Renal cortex interstitium (tissue), 15 donors: ENCODE results near the gene ILKAP. TPM values are rescaled to one million over a fixed set of nuclear protein-coding genes. Genes with fewer than 3 reads are reported as not detected.

Experiments used
- DNase-seq, 11 donors: peaks; one replicate each; pipeline ENCODE4 v3.0.0-alpha.2; 2013; ENCODE audit warnings: low read depth in 9 of 11, low spot score in 4 of 11; ENCODE audit errors: extremely low read depth in 1 of 11
- long read RNA-seq, 16 experiments: transcript quantifications; one replicate each; lab custom pipeline, GENCODE V29; 2026
- polyA plus RNA-seq, 3 donors: library from polyadenylated mRNA; unstranded; fragments of 120-200 nt; gene quantifications; one replicate each; pipeline ENCODE4 v1.2.1, GENCODE V29; 2013; ENCODE audit not compliant: insufficient read length in 3 of 3

ILKAP gene, protein sequence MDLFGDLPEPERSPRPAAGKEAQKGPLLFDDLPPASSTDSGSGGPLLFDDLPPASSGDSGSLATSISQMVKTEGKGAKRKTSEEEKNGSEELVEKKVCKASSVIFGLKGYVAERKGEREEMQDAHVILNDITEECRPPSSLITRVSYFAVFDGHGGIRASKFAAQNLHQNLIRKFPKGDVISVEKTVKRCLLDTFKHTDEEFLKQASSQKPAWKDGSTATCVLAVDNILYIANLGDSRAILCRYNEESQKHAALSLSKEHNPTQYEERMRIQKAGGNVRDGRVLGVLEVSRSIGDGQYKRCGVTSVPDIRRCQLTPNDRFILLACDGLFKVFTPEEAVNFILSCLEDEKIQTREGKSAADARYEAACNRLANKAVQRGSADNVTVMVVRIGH
- 10 to 100 TPM; 42.5 to 53.3 (median 47.0) TPM for polyA plus RNA-seq
- long read RNA-seq, donor 1, transcript ILKAP-201 (12 exons, 1,490 nt): major isoform, 7 of 11 reads
- long read RNA-seq, donor 1, partial matches to known transcripts: 0 of 11 reads
- long read RNA-seq, donor 1, other reads (novel, unspliced or antisense): 0 of 11 reads
- long read RNA-seq, donor 2, transcript ILKAP-201 (12 exons, 1,490 nt): major isoform, 10 of 11 reads
- long read RNA-seq, donor 2, partial matches to known transcripts: 0 of 11 reads
- long read RNA-seq, donor 2, other reads (novel, unspliced or antisense): 0 of 11 reads
- long read RNA-seq, donor 3, transcript ILKAP-201 (12 exons, 1,490 nt): major isoform, 10 of 13 reads
- long read RNA-seq, donor 3, partial matches to known transcripts: 0 of 13 reads
- long read RNA-seq, donor 3, other reads (novel, unspliced or antisense): 0 of 13 reads
- long read RNA-seq, donor 4, transcript ILKAP-201 (12 exons, 1,490 nt): major isoform, 14 of 23 reads
- long read RNA-seq, donor 4, partial matches to known transcripts: 7 of 23 reads
- long read RNA-seq, donor 4, other reads (novel, unspliced or antisense): 0 of 23 reads
- long read RNA-seq, donor 5: 0 reads
- long read RNA-seq, donor 6, transcript ILKAP-201 (12 exons, 1,490 nt): major isoform, 9 of 12 reads
- long read RNA-seq, donor 6, partial matches to known transcripts: 0 of 12 reads
- long read RNA-seq, donor 6, other reads (novel, unspliced or antisense): 0 of 12 reads
- long read RNA-seq, donor 7, transcript ILKAP-201 (12 exons, 1,490 nt): major isoform, 16 of 47 reads
- long read RNA-seq, donor 7, partial matches to known transcripts: 29 of 47 reads
- long read RNA-seq, donor 7, other reads (novel, unspliced or antisense): 0 of 47 reads
- long read RNA-seq, donor 8, transcript ILKAP-201 (12 exons, 1,490 nt): major isoform, 22 of 56 reads
- long read RNA-seq, donor 8, partial matches to known transcripts: 27 of 56 reads
- long read RNA-seq, donor 8, other reads (novel, unspliced or antisense): 0 of 56 reads
- long read RNA-seq, donor 9, transcript ILKAP-201 (12 exons, 1,490 nt): major isoform, 9 of 11 reads
- long read RNA-seq, donor 9, partial matches to known transcripts: 0 of 11 reads
- long read RNA-seq, donor 9, other reads (novel, unspliced or antisense): 0 of 11 reads
- long read RNA-seq, donor 10, transcript ILKAP-201 (12 exons, 1,490 nt): major isoform, 16 of 17 reads
- long read RNA-seq, donor 10, partial matches to known transcripts: 0 of 17 reads
- long read RNA-seq, donor 10, other reads (novel, unspliced or antisense): 0 of 17 reads
- long read RNA-seq, donor 11, transcript ILKAP-201 (12 exons, 1,490 nt): major isoform, 8 of 9 reads
- long read RNA-seq, donor 11, partial matches to known transcripts: 0 of 9 reads
- long read RNA-seq, donor 11, other reads (novel, unspliced or antisense): 0 of 9 reads
- long read RNA-seq, donor 12, transcript ILKAP-201 (12 exons, 1,490 nt): major isoform, 5 of 7 reads
- long read RNA-seq, donor 12, partial matches to known transcripts: 0 of 7 reads
- long read RNA-seq, donor 12, other reads (novel, unspliced or antisense): 0 of 7 reads
- long read RNA-seq, donor 13, transcript ILKAP-201 (12 exons, 1,490 nt): major isoform, 15 of 20 reads
- long read RNA-seq, donor 13, partial matches to known transcripts: 0 of 20 reads
- long read RNA-seq, donor 13, other reads (novel, unspliced or antisense): 0 of 20 reads
- long read RNA-seq, donor 14, transcript ILKAP-201 (12 exons, 1,490 nt): major isoform, 13 of 14 reads
- long read RNA-seq, donor 14, partial matches to known transcripts: 0 of 14 reads
- long read RNA-seq, donor 14, other reads (novel, unspliced or antisense): 0 of 14 reads
- long read RNA-seq, donor 15, partial matches to known transcripts: 0 of 3 reads
- long read RNA-seq, donor 15, other reads (novel, unspliced or antisense): 0 of 3 reads
- long read RNA-seq, donor 16, transcript ILKAP-201 (12 exons, 1,490 nt): major isoform, 34 of 41 reads
- long read RNA-seq, donor 16, partial matches to known transcripts: 0 of 41 reads
- long read RNA-seq, donor 16, other reads (novel, unspliced or antisense): 5 of 41 reads

DNA sequence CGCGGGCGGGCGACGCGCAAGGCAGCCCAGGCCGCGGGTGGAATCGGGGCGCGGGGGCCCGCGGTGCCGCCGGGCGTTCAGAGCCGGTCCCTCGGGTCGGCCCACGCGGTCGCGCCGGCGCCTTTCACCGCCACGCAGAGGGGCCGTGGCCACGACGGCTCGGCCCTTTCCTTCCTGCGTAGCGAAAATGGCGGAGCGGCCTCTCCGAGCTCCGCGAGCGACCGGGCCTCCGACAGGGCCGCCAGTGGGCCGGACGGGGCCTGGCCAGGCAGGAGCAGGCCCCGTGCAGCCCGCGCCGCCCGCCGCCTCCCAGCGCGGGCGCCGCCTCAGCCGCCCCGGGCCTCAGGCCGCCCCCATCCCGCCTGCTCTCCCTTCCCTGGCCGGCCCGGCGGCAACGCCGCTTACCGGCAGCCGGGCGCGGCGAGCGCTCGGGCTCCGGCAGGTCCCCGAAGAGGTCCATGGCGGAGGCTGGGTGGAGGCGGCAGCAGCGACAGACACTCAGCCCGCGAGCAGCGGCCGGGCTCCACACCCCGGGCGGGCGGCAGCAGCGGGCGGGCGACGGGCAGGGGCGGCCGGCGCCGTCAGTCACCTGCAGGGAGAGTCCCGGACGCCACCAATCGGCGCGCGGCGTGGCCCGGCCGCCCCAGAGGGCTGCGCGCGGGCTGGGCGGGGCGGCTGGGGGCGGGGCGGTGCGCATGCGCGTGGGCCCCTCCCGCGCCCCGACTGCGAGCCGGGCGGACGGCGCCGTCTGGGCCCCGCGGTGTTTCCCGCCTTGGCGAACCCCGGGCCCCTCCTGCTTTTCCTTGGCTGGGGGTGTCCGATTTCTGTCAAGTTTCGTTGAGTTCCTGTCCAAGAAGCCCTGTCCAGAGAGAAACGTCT lies at the start of gene ILKAP:
Gene ILKAP (minus strand): TSS at position 602 of the 879 bp plus-strand sequence. CDS start 142 bp downstream, at position 460.
- DNase-seq: peak in 10 of 11 donors; percentile 48 to 85 (median 79)

DNA sequence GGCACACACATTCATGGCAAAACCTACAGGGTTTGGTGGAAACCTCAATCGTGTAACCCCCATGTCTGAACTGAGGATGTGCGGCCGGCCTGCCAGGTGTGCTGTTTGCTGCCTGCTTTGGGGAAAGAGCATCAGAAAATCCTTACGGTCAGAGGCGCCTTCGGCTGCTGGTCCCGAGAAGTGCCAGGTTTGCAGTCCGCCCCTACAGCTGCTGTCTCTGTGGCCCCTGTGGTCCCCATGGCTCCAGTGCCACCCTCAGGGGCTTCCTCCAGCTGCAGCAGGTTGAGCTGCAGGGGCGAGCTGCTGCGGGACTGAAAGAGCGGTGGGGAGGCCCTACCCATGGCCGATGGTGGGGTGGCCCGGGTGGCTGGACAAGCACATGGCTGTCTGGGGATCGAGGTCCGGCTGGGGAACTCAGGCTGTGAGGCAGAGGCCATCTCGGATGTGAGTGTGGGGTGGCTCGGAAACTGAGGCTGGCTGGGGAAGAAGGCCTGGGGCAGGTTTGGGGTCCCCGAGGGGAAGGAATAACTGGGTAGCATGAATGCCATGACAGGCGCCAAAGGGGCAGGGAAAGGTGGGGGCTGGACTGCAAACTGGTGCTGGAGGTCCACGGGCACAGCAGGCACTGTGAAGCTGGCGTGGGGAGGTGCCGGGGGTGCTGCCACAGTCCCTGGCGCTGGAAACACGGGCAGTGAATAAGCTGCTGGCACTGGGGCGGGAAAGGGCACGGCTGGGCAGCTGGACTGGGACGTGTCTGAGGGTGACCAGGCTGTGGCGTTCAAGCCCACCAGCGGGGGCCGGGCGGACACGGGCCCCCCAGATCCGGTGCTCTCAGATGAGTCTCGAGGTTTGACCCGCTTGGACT lies 49.5 kb upstream of the ILKAP start:
- DNase-seq: no peak

DNA sequence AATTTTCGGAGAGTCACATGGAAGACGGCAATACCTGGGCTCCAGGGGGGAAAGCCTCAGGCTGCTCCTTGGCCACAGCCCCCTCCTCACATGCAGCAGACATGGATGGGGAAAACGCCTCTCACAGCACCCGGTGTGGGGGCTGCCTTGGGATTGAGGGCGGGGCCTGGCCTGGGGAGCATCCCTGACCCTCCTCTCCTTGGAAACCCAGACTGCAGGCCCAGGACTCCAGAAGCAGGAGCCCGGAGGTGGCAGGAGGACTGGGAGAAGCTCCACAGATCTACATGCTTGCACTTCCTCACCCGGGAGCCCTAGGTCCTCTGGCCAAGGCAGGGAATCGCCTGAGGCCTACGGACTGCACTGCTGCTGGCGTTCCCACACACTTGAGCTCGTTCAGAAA lies 48.5 kb upstream of the ILKAP start:
- no peak for DNase-seq

DNA sequence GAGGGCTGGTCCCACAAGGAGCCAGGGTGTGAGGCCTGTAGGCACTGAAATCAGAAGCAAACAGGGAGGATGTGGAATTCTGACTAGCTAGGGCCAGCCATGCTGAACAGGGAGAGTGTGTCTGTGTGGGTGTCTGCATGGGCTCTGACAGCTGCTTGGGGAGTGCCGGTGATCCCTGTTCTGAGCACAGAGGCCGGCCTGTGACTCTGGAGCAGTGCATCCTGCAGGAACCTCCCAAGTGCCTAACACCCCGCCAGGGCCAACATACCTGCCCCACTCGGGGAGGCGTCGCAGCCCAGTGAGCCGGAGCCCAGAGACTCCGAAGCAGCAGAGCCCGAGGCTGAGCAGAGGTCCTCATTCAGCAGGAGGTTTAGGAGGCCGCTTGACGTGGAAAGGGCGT lies 47.8 kb upstream of the ILKAP start:
- no peak for DNase-seq

DNA sequence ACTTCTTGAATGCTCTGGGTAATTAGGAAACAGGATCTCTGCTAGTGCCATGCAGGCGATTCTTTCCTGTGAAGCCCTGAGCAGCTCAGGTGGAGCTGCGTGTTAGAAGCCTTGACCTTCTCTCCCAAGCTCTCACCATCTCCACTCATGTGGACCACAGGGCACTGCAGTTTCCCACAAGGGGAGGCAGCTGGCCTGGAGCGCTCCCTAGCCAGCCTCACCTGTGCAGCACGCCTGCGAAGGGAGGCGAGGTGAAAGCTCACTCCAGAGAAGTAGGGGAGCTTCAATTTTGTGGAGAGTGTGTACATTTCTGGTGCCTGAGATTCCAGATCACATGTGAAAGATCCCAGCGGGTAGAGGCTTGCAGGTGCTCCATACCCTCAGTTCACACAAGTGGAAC lies 47.4 kb upstream of the ILKAP start:
- no peak for DNase-seq

DNA sequence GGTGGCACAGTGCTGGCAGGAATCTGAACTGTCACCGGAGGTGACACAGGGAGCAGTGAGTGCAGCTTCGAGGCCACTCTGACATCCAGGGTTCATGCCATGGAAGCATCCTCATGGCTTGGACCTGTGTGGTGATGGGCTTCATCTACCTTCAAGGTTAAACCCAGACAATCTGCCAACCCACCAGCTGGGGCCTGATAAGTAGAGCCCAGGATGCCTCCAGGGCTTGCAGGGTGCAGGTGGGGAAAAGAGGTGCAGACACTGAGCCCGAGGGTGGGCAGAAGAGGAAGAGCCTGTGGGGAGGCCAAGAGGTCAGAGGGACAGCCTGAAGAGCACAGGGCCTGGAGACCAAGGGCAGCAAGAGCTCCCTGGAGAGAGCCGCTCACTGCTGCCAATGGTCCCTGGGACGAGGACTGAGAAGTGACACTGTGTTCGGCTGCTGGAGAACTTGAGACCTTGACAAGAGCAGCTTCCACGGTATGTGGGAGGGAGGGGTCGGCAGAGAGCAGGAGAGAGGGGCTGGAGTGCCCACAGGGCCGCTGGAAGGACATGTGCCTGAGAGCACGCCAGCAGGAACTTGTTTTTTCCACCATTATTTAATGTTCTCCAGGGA lies 44.5 kb upstream of the ILKAP start:
- no peak for DNase-seq

DNA sequence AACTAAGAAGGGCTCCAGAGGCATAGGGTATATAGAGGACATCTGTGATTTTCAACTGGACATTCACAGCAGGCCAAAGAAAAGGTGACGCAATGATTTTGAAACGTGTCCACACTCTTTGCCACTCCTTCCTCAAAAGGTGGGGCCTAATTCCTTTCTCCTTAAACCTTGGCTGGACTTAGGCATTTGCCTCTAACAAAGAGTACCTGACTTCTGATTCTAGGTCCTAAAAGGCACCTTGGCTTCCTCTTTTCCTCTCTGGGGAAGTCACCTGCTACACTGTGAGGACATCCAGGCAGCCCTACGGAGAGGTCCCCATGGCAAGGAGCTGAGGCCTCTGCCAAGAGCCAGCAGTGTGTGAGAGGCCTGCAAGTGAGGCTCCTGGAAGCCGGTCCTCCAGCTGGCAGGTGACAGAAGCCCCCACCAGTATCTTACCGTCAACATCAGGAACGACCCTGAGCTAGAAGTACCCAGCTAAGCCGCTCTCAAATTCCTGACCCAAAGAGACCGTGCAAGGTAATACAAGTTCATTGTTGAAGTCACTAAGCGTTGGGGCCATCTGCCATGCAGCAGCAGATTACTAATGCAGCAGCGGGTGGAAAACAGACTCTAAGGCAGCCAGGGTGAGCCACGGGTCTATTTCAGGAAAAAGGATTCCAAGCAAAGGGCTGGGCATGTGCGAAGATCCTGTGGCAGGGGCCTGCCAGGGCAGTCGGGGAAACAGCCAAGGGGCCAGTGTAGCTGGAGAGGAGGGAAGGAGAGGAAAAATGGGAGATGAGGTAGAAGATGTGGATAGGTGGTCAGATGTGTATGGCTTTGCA lies 43.7 kb upstream of the ILKAP start:
- DNase-seq: no peak

DNA sequence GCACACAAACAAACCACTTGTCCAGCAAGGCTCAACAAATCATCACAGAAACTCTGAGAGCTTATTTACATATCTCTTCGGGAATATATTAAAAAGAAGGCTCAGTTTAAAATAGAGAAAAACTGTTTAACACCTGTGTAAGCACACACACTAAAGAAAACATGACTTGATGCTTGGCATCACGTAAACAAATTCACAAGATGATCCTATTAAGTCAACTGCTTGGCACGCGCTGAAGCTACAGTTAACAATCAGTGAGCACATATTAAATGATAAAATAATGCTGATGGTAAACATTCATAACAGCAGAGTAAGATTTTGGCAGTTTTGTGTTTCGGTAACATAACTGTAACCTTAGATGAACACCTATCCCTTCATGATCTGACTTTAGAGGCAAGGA lies 40.7 kb upstream of the ILKAP start:
- no peak for DNase-seq

DNA sequence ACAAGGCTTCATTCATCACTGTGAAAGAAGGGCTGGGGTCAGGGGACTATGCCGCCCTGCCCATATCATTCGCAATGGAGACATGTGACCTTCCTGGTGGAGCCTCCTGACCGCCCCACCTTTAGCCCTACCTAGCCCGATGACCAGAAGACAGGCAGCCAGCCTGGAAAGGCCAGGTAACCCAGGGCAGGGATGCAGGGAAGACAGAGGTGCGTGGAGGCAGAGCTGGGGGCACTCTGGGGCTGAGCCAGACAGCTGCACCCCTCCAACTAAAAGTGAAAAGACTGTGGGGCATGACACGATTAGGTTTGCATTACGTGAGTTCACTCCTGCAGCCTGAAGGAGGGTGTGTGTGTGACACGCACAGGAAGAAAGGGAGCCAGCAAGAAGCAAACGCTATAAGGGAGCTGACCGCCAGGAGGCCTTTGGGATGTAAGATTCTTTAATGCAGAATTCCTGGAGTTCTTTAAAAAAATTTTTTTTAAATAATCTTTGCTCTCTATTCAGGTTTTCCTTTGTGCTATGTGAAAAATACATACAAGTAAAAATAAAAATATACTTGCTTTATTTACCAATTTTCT lies 40.1 kb upstream of the ILKAP start:
- no peak for DNase-seq

DNA sequence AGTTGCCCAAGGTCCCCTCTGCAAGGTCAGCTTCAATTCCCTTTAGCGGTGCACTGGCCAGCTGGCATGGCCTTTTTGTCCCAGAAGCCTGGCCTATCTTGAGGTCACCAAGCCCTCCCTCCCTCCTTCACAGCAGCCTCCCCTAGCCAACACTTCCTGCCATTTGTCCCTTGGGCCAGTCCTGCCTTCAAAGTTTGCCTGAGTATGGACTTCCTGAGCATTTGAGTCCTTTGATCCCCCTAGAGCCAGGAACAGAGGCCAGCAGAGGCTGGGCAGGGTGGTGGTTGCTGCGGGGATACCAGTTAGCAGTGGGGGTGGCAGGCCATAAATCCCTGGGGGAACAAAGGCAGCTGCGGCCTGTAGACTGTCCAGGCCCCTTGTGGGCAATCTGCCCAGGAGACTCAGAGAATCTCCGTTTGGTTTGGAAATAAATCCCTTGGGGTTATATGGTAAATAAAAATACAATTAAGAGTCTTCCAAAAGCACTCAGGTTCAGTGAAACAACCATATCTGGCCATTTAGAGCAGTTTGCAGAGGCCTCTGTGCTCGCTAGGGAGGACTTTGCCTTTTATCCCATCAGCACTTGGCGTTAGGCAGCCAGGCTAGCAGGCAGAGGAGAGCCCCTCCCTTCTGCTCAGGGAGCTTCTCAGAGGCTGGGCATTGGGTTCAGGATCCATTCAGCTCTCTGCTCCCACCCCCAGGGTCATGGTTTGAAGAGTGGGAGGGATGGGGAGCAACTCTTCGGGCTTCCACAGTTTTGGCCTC lies 39.4 kb upstream of the ILKAP start:
- DNase-seq: no peak

DNA sequence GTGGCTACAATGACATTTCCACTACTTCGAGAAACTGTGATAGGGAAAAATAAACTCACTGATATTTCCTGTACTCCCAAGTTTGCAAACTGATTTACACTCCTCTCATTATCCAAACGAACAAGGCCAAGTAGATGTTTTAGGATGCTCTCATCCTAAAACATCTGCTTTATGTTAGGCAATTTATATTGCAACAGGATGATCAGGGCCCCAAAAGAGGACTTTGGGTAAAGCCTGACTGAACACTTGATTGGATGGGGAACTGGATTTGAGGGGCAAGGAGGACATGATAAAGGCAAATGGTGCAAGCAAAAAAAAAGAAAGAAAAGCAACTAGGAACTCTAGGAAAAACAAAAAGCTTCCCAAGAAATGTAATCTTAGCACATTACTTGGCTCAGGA lies 38.5 kb upstream of the ILKAP start:
- no peak for DNase-seq

DNA sequence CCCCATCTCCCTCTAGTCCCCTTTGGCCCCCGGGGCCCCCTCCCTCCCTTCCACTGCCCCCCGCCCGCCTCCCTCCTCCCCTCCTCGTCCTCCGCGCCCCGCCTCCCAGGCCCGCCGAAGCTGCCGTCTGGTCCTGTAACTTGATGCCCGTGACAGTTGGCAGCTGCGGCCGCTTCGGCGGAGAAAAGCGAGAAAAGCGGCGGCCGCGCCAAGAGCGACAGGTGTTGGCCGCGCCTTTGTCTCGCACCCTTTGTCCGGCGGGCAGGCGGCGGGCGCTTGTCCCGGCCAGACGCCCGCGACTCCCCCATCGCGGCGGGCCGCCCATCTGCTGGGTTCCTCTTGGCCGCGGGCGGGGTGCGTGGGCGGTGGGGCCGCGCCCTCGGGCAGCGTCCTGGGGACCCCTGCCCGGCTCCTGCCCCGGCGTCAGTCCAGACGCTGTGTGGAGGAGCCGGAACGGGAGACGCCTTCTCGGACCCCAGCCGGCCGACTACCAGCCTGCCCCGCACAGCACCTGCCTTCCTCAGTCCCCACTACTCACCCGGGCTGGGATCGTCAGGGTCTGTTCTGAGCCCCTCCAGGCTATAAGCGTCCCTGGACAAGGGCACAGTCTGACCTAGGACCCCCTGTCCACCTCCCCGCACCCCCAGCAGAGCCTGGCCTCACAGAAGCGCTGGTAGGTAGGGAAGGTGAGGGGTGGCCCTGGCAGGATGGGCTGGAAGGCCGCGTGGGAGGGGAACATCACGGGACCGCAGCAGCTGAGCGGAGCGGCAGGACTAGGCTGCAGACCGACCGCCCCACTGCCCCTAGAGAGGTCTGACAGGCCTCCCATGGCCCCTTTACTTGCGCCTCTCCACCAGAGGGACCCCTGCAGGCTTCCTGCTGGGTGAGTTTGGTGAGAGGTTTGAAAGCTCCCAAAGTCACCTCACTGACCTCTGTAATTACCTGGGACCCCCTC lies 37.5 kb upstream of the ILKAP start:
- peak in 5 of 11 donors; percentile 60 to 76 (median 68) for DNase-seq
